DOHH2 (cell line): Measurements from ENCODE around the gene SGCE.

Experiments
- H3F3A ChIP-seq: fragments of 200-600 bp; sonication (generic), shearing (Covaris generic); 2 replicates; pipeline ENCODE4 v1.6.0; 2016; ENCODE audit warnings: antibody characterized with exemption, mild to moderate bottlenecking; ENCODE audit not compliant: control insufficient read depth, insufficient read depth
- H3K27ac ChIP-seq: fragments of 200-600 bp; sonication (generic); 2 replicates; pipeline ENCODE4 v1.5.1; 2014; ENCODE audit warnings: low read depth, mild to moderate bottlenecking, low read length, moderate library complexity
- H3K27me3 ChIP-seq: fragments of 200-600 bp; sonication (generic); 2 replicates; pipeline ENCODE4 v1.6.1; 2014; ENCODE audit warnings: mild to moderate bottlenecking, low read length, mixed read lengths; ENCODE audit not compliant: control insufficient read depth
- H3K36me3 ChIP-seq: fragments of 200-600 bp; sonication (generic); 2 replicates; pipeline ENCODE4 v1.6.1; 2014; ENCODE audit warnings: mild to moderate bottlenecking, low read length, moderate library complexity, mixed read lengths; ENCODE audit not compliant: control insufficient read depth
- H3K4me1 ChIP-seq: fragments of 200-600 bp; sonication (generic); 2 replicates; pipeline ENCODE4 v1.6.1; 2014; ENCODE audit warnings: mild to moderate bottlenecking, low read length, mixed read lengths; ENCODE audit not compliant: control insufficient read depth
- H3K4me2 ChIP-seq: fragments of 200-600 bp; sonication (generic); 2 replicates; pipeline ENCODE4 v1.6.0; 2014; ENCODE audit warnings: mild to moderate bottlenecking, low read length, moderate library complexity
- H3K4me3 ChIP-seq: fragments of 200-600 bp; sonication (generic); 2 replicates; pipeline ENCODE4 v1.5.1; 2014; ENCODE audit warnings: mild to moderate bottlenecking, low read length, mixed read lengths
- H3K79me2 ChIP-seq: fragments of 200-600 bp; sonication (generic); 2 replicates; pipeline ENCODE4 v1.6.1; 2014; ENCODE audit warnings: mild to moderate bottlenecking, low read length, mixed read lengths; ENCODE audit not compliant: control insufficient read depth
- H3K9me2 ChIP-seq: fragments of 200-600 bp; sonication (generic); replicated peaks from 2 replicates; pipeline ENCODE4 v1.6.1; 2014; ENCODE audit warnings: mild to moderate bottlenecking, low read length, mixed read lengths; ENCODE audit not compliant: control insufficient read depth
- H3K9me3 ChIP-seq: fragments of 200-600 bp; sonication (generic); 2 replicates; pipeline ENCODE4 v1.6.1; 2014; ENCODE audit warnings: antibody characterized with exemption, low read length, mixed read lengths; ENCODE audit not compliant: control insufficient read depth, insufficient read depth
- H4K20me1 ChIP-seq: fragments of 200-600 bp; sonication (generic); 2 replicates; pipeline ENCODE4 v1.6.0; 2014; ENCODE audit warnings: low read depth, mild to moderate bottlenecking, antibody characterized with exemption, low read length, moderate library complexity; ENCODE audit not compliant: control insufficient read depth, insufficient read depth
- CTCF ChIP-seq: fragments of 200-600 bp; sonication (generic); IDR thresholded peaks from one replicate; pipeline ENCODE4 v1.5.1; 2014; ENCODE audit warnings: antibody characterized with exemption, mild to moderate bottlenecking, low read depth, low read length; ENCODE audit not compliant: poor library complexity, severe bottlenecking
- EZH2phosphoT487 ChIP-seq: fragments of 200-600 bp; sonication (generic); IDR thresholded peaks from 2 replicates; pipeline ENCODE4 v1.6.1; 2017; ENCODE audit warnings: borderline replicate concordance, mild to moderate bottlenecking, antibody characterized with exemption, low read length, moderate library complexity, mixed read lengths

SGCE gene

DNA sequence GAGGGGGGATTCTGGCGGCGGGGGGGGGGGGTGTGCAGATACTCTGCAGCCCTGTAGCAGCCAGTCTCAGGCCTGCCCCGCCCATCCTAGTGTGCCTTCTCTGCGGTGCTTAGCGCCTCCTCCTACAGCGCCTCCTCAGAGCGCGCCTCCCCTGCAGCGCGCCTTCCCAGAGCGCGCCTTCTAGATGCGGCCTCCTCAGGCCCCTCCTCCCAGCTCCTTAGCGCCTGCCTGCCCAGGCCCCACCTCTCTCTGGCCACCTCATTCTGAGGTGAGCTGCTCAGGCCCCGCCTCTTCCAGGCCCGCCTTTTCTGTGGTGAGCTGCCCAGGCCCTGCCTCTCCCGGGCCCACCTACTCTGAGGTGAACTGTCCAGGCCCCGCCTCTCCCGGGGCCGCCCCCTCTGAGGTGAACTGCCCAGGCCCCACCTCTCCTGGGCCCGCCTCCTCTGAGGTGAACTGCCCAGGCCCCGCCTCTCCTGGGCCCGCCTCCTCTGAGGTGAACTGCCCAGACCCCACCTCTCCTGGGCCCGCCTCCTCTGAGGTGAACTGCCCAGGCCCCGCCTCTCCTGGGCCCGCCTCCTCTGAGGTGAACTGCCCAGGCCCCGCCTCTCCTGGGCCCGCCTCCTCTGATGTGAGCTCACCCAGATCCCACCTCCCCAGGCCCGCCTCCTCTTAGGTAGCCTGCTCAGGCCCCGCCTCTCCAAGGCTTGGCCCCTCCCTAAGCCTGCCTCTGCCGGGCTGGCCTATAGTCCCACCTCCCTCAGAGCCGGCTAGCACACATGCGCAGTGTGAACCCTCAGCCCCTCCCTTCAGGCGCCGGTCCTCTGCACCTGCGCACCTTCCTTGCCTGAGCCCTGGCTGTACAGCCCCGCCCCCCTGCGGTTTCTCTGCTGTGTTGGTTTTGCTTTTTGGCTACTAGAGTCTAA lies 2.1 kb upstream of the SGCE start:
- Histone ChIP-seq H3K79me2 (peaks cover 83% of the 10 kb centered on the region), H4K20me1 (peaks cover 21% of the 10 kb centered on the region), H3K4me3 (peak overlapping the region; percentile 85), H3K9me2 (no peaks in the 10 kb centered on the region), H3K27me3 (no peaks in the 10 kb centered on the region), H3K9me3 (no peaks in the 10 kb centered on the region), H3K4me1 (peaks cover 35% of the 10 kb centered on the region), H3F3A (peaks cover 9% of the 10 kb centered on the region), H3K27ac (peak overlapping the region; percentile 79), H3K4me2 (peak overlapping the region; percentile 91), H3K36me3 (peaks cover 25% of the 10 kb centered on the region)
- no peak for TF ChIP-seq EZH2phosphoT487
- no peak for TF ChIP-seq CTCF

- Histone ChIP-seq H4K20me1 (peaks cover 16% of the 10 kb centered on the region), H3K36me3 (peaks cover 16% of the 10 kb centered on the region), H3K9me3 (no peaks in the 10 kb centered on the region), H3K27ac (peak overlapping the region; percentile 79), H3F3A (peaks cover 9% of the 10 kb centered on the region), H3K4me3 (peak overlapping the region; percentile 85), H3K4me2 (peak overlapping the region; percentile 91), H3K27me3 (no peaks in the 10 kb centered on the region), H3K4me1 (peaks cover 34% of the 10 kb centered on the region), H3K79me2 (peaks cover 83% of the 10 kb centered on the region), H3K9me2 (no peaks in the 10 kb centered on the region)
- no peak for TF ChIP-seq EZH2phosphoT487
- no peak for TF ChIP-seq CTCF
These were observed 1.2 kb upstream of the SGCE start for GRCh38 chr7:94656925-94657731.

- Histone ChIP-seq H3K9me2 (no peaks in the 10 kb centered on the region), H3K9me3 (no peaks in the 10 kb centered on the region), H3K4me1 (peaks cover 32% of the 10 kb centered on the region), H3K79me2 (peaks cover 84% of the 10 kb centered on the region), H3K27ac (peak overlapping the region; percentile 79), H3K4me2 (peak overlapping the region; percentile 91), H3K4me3 (peak overlapping the region; percentile 85), H3K36me3 (peaks cover 14% of the 10 kb centered on the region; the same call in 1 of the 2 replicates), H3F3A (peaks cover 9% of the 10 kb centered on the region), H4K20me1 (peaks cover 16% of the 10 kb centered on the region), H3K27me3 (no peaks in the 10 kb centered on the region)
- TF ChIP-seq EZH2phosphoT487 (no peak), CTCF (no peak)
These were observed 658 bp upstream of the SGCE start for GRCh38 chr7:94656658-94656924.
